GM21367 (cell line): ENCODE data around the gene GALR2.

Experiments used
- ATAC-seq: cut with Tn5 transposase; IDR thresholded peaks from one replicate; pipeline ENCODE4 v1.9.1; 2021; ENCODE audit not compliant: unreplicated experiment

GALR2 gene

DNA sequence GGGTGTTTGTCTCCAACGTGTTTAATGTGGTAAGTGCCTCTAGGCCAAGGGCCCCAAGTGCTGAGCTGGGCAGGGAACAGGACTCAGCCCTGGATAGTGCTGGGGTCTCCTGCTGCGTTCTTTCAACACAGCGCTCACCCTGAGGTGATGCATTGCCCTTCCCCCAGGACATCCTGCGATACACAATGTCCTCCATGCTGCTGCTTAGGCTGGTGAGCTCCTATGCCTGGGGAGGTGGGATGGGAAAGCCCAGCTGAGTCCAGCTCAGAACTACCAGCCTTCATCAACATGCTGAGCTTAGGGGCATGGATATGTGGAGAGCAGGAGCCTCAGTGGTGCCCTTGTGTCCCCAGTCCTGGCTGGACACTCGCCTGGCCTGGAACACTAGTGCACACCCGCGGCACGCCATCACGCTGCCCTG is 5.0 kb downstream of the GALR2 start:
- ATAC-seq: no peak

DNA sequence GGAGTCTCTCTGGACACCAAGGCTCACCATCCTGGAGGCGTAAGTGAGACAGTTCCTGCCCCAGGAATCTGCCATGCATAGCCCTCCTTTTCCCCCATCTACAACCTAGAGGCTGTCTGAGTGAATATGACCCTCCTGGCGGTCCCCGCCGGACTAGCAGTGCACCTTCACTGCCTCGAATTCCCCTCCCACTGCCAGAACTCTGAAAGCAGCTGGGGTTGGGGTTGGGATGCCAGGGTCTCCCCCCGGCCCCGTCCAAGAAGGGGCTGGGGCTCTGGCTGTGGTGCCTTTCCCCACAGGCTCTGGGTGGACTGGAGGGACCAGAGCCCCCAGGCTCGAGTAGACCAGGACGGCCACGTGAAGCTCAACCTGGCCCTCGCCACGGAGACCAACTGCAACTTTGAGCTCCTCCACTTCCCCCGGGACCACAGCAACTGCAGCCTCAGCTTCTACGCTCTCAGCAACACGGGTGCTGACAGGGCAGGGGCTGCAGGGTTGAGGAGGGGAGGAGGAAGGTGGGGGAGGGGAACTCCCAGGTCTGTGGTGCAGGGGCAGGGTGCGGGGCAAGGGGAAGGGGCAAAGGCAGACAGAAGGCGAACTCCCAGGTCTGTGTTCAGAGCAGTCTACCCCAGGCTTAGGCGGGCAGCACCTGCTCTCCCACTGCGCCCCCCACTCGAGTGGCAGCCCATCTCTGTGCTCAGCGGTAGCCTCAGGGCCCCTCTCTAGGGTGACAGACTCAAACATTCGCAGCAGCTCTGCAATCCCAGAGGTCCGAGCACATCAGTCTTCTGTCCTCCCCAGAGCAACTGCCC is 5.6 kb downstream of the GALR2 start:
- ATAC-seq: no peak

- ATAC-seq: no peak
Observed at GRCh38 chr17:76080768-76081287, 6.2 kb downstream of the GALR2 start.

- ATAC-seq: no peak
Observed at GRCh38 chr17:76081295-76082210, 7.0 kb downstream of the GALR2 start.

GRCh38 chr17:76082326-76083251 is 8.0 kb downstream of the GALR2 start:
- ATAC-seq: no peak

- ATAC-seq: no peak
Observed at GRCh38 chr17:76083536-76084182, 9.1 kb downstream of the GALR2 start.

DNA sequence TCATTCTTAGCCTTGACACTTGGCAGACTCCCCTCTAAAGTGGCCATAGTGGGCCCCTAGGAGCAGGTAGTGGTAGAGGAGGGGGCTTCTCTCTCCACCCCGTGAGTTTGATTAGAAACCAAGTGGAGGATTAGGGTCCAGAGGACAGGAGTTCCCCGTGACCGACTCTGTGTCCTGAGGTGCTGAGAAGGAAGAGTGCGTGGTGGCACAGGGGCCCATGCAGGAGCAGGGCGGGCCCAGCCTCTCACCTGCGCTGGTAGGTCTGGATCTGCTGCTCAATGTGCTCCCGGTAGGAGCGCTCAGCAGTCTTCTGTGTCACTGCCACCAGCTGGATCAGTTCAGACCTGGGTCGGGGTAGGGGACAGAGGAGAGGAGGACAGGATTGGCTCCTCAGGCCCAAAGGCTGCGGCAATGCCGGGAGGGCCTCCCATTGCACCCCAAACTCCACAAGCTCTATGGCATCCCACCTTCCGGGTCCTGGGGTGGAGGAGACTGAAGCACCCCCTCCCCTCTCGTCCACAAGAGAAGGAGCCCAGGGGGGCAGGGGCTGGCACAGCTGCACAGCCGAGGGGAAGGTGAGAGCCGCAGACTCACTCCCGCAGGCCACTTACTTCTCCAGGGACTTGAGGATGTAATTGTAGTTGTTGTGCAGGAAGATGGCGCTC is 10.6 kb downstream of the GALR2 start:
- no peak for ATAC-seq

GRCh38 chr17:76085731-76086366 is 11.3 kb downstream of the GALR2 start:
- no peak for ATAC-seq

DNA sequence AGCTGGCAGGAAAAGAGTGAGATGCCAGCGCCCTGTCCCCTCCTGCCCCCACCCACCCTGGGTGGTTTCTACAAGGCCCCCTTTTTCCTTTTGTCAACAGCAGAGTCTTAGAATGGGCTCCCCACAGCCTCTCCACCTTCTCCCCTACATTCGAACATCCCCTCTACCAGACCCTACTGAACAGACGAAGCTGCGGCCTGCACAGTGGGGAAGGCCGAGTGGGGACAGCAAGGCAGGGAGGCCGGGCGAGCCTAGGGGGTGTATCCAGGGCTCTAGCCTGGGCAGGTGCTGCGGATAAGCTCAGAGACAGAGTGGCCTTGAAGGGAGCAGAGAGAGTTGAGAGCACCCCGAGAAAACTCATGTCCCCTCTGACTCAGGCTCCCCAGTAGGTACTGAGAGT is 11.8 kb downstream of the GALR2 start:
- ATAC-seq: no peak

GRCh38 chr17:76087531-76087930 is 12.9 kb downstream of the GALR2 start:
- ATAC-seq: no peak

DNA sequence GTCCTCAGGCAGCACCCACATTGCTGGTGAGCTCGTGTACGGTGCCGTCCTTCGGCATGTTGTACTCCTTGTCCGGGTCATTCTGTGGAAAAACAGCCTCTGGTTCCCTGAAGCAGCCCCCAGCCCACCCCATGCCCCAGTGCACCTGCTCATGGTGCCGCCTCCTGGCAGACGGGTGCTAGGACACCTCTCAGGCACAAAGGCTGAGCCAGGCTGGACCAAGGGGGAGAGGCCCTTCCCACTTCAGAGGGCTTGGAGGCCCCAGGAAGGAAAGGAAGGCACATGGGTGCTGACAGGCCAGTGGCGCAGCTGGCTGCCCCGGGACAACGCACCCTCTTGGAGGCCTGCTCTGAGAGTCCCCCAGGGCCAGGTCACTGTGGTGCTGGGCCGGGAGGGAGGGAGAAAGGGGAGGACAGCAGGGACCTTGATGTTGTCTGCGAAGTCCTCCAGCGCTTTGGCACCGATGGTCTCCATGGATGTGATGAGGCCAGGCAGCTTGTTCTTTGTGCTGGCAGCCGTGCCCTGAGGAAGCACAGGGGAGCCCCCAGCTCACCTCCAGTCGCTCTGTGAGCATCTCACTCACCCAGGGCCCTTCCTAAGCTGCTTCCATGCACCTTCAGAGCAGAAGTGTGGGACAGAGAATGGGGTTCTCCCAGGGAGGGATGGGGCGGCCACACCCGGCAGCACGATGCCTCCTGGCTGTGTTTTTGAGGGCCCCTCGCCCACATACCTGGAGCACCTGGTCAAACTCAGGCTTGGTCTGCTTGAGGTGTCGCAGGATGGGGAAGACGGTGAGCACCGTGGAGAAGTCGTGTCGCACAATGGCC is 13.7 kb downstream of the GALR2 start:
- ATAC-seq: no peak

- ATAC-seq: no peak
Observed at GRCh38 chr17:76088868-76089576, 14.4 kb downstream of the GALR2 start.

DNA sequence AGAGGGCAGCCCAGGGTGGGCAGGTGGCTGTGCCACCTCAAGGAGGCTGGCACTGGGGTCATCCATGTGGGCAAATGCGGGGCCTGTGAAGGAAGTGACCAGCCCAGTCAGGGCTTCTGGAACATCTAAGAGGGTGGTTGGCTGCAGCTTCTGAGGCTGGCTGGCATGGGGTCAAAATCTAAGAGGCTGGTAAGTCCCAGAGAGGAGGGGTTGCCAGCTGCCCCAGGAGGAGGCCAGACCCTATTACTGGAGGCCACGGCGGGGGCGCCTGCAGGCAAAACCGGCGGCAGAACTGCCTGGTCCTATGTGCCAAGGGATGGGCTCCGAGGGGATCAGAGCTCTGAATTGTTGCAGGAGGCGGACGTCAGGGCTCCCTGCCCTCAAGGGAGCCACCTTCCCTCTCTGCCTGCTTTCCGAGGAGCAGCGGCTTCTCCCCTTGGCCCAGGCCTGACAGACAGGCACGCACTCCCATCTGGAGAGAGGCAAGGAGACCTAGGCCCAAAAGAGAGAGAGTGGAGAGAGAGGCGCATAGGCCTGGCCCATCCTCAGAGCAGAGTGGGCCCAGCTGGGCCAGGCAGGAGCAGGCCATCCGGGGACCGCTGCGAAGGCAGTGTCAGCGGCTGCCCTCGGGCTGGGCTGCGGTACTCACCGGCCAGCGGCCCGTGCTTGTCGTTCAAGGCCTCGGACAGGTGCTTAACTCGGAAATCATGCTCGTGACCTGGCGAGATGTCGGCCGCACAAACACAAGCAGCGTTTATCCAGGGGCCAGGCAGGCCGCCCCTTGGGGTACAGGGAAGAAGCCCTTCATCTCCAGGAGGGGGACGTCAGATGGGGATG is 15.3 kb downstream of the GALR2 start:
- ATAC-seq: no peak

- no peak for ATAC-seq
Observed at GRCh38 chr17:76090517-76091129, 16.0 kb downstream of the GALR2 start.

DNA sequence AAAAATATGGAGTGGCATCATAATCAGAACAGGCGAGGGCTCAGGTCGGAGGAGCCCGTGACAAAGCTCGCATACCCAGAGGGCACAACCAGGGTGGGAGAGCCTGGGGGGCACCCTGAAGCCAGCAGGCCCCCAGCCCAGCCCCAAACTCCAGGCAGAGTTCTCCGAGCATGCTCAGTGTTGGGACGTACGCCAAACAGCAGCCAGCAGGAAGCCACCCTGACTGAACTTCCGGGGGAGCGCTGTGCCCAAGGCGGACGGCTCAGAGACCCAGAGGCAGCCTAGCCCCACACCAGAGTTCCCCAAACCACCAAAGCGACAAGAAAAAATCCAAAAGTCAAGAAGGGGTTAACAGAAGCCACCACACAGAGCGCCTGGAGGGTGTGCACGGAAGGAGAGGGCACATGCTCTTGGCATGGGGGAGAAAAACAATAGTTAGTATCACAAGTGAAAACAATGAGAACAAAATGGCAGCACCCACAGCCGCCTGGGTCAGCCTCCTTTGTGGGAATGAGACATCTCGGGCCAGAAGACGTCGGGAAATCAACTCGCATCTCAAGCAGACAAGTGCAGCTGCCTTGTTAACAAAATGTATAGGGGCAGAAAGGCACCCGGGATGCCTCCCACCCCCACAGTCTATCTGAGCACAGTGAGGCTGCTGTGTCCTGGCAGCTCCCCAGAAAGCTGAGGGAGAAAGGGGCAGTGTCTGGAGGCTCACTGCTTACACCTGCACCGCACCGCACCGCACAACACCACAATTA is 17.1 kb downstream of the GALR2 start:
- no peak for ATAC-seq
